HG03135 (cell line): ENCODE data around the gene ARMC10.
"Not testable (repeated sequence)": the region's sequence is repeated elsewhere in the genome, so short reads cannot be mapped to it uniquely, and the experiment has no call there.

Source experiments
- ATAC-seq: cut with Tn5 transposase; IDR thresholded peaks from one replicate; pipeline ENCODE4 v1.9.1; 2021; ENCODE audit warnings: mild to moderate bottlenecking, moderate library complexity; ENCODE audit not compliant: unreplicated experiment

Gene ARMC10

GRCh38 chr7:103074519-103075336, at the start of gene ARMC10, which contains the start of gene FBXL13:
ARMC10 (plus strand) TSS chr7:103075140; CDS start chr7:103075273, 133 bp downstream.
FBXL13 (minus strand) TSS chr7:103074796.
- ATAC-seq: peak; percentile 89

DNA sequence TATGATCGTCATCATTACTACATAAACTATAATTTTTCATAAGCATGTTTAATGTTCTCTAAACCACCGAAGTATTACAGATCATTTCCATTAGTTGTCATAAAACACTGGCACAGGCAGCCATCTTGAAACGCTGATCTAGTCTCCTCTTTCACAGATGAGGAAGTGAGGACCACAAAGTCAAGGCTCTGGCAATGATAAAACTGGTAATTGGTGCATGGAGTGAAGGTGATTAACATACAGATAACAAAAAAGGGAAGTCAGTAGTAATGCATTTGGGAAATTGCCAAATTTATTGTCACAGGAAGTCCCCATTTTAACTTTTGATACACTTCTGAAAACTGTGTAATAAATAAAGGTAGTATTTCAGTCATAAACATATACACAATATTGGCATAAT, 49.6 kb upstream of the ARMC10 start:
- no peak for ATAC-seq

DNA sequence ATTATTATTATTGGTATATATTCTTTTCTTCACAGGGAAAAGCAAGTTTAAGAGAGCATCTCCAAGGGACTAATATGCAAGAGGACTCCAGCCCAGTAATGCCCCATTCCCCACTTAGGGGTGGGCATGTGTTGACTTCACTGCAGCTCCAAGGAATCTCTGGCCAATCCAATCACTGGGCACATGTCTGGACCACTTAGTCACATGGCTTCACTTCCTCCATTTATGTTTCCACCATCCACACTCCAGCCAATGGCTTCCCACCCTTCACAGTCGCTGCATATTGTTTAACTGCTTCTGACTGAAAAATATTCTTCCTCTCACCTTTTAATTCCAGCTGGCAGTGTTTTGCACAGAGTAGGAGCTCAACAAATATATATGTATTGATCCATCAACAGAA, 43.9 kb upstream of the ARMC10 start:
- no peak for ATAC-seq

- no peak for ATAC-seq
Measured at GRCh38 chr7:103031781-103032180, 43.2 kb upstream of the ARMC10 start.

GRCh38 chr7:103034318-103034717, 40.6 kb upstream of the ARMC10 start:
- not testable (repeated sequence) for ATAC-seq

DNA sequence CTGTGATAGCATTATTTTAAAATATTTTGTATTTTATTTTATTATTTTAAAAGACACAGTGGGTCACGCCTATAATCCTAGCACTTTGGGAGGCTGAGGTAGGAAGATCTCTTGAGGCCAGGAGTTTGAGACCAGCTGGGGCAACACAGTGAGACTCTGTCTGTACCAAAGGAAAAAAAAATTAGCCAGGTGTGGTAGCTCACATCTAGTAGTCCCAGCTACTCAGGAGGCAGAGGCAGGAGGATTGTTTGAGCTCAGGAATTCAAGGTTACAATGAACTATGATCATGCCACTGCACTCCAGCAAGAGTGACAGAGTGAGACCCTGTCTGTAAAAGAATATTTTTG, 37.5 kb upstream of the ARMC10 start:
- no peak for ATAC-seq

DNA sequence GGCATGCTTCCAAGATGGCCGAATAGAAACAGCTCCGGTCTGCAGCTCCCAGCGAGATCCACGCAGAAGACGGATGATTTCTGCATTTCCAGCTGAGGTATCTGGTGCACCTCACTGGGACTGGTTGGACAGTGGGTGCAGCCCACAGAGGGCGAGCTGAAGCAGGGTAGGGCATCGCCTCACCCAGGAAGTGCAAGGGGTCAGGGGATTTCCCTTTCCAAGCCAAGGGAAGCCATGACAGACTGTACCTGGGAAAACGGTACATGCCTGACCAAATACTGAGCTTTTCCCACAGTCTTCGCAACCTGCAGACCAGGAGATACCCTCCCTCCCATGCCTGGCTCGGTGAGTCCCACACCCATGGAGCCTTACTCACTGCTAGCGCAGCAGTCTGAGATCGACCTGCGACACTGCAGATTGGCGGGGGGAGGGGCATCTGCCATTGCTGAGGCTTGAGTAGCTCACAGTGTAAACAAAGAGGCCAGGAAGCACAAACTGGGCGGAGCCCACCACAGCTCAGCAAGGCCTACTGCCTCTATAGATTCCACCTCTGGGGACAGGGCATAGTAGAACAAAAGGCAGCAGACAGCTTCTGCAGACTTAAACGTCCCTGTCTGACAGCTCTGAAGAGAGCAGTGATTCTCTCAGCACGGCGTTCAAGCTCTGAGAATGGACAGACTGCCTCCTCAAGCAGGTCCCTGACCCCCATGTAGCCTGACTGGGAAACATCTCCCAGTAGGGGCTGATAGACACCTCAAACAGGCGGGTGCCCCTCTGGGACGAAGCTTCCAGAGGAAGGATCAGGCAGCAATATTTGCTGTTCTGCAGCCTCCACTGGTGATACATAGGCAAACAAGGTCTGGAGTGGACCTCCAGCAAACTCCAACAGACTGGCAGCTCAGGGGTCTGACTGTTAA, 36.9 kb upstream of the ARMC10 start:
- ATAC-seq: not testable (repeated sequence)

GRCh38 chr7:103041815-103042214, 33.1 kb upstream of the ARMC10 start:
- ATAC-seq: not testable (repeated sequence)

DNA sequence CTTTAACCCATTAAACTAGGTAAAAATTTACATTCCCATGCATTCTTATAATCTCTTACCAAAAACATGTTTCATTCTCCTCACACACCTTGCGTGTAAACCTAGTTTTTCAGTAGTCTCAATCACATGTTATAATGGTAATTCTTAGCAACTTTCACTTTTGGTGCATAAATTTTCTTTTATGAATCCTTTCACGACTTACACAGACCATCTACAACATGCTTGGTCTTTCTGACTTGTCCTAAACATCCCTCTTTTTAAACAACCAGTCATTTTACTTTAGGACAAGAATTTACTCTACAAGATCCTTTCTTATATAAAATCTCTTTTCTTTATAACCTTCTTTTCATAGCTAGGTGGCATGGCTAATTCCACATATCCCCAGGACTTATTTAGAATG, 26.1 kb upstream of the ARMC10 start:
- ATAC-seq: no peak

GRCh38 chr7:103051519-103051918, 23.4 kb upstream of the ARMC10 start:
- ATAC-seq: no peak

DNA sequence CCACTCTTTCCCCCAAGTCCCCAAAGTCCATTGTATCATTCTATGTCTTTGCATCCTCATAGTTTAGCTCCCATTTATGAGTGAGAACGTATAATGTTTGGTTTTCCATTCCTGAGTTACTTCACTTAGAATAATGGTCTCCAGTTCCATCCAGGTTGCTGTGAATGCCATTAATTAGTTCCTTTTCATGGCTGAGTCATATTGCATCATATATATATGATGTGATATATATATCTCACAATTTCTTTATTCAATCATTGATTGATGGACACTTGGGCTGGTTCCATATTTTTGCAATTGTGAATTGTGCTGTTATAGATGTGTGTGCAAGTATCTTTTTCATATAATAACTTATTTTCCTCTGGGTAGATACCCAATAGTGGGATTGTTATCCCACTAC, 18.9 kb upstream of the ARMC10 start:
- not testable (repeated sequence) for ATAC-seq

- ATAC-seq: no peak
Measured at GRCh38 chr7:103058122-103058521, 16.8 kb upstream of the ARMC10 start.

GRCh38 chr7:103059471-103059870, 15.5 kb upstream of the ARMC10 start:
- no peak for ATAC-seq

DNA sequence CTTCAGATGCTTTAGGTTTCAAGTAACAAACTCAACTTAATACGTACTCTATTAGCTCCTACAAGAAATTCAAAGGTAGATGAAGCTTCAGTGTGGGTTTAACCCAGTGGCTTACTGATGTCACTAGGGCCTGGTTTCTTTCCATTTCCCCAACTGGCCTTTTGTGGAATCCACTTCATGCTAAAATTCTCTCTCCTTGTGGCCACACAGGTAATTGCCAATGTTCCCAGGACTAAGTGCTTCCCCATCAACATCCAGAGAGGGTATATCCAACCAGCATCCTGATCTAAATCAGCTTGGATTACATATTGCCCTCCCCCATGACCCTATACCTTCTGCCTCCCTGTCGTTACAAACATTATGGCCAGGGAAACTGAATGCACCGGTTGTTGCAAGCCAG, 11.0 kb upstream of the ARMC10 start:
- no peak for ATAC-seq

DNA sequence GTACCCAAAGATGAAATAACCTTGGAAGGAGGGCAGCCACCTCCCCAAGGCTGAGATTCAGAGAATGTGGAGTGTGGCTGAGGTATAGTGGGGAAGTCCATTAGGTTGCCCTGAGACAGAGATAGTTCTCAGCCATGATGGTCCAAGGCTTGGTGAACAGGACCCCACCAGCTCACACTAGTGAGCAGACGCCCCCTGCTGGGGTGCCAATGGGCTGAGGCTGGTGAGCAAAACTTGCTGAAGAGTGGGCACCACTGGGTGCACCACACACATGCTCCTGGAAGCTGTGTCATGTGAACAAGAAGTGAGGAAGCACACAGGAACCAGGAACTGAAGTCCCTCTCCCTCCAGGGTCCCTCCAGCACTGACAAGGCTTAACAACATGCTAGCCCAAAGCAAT, 9.3 kb upstream of the ARMC10 start:
- ATAC-seq: no peak

DNA sequence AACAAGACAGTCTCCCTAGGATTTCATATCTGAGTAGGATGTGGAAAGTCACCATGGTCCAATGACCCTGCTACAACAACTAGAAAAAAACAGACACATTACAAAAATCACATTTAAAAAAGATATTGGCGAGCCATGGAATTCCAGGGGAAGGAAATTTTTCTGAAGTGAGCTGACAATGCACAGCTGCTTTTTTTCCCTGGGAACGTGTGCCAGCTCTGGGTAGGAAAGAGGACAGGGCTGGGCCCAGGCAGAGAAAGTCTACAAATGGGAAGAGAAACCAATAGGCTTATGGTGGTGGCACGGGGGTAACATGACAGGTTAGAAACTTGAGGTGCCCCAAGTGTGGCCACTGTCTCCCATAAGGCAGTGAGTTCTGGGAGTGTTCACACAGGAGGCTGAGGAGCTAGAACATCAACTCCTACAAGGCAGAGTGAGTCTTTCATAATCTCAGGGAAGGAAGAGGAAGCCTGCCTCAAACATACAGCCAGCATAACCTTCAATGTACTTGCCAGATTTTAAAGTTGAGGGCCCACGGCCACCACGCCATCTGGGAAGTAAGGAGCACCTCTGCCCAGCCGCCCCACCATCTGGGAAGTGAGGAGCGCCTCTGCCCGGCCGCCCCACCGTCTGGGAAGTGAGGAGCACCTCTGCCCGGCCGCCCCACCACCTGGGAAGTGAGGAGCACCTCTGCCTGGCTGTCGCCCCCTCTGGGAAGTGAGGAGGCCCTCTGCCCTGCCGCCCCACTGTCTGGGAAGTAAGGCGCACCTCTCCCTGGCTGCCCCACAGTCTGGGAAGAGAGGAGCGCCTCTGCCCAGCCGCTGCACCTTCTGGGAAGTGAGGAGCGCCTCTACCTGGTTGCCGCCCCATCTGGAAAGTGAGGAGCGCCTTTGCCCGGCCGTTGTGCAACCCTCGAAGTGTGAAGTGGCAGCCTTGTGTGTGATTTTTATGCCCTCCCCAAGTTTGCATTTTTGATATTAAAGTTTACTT, 6.2 kb upstream of the ARMC10 start:
- ATAC-seq: no peak

DNA sequence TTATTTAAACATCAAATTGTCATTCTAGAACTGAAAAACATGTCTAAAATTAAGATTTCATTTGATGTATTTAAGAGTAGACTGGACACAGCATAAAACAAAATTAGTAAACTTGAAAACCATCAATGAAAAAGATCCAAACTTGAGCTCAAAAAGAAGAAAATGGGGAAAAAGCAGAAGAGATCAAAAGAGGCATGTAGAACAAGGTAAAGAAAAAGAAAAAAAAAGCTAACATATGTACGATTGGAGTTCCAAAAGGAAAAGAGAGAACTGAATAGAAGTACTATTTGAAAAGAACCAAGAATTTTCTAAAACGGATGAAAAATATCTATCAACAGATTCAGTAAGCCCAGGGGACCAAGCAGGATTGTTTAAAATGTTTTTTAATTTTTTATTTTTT, 3.9 kb upstream of the ARMC10 start:
- ATAC-seq: no peak

DNA sequence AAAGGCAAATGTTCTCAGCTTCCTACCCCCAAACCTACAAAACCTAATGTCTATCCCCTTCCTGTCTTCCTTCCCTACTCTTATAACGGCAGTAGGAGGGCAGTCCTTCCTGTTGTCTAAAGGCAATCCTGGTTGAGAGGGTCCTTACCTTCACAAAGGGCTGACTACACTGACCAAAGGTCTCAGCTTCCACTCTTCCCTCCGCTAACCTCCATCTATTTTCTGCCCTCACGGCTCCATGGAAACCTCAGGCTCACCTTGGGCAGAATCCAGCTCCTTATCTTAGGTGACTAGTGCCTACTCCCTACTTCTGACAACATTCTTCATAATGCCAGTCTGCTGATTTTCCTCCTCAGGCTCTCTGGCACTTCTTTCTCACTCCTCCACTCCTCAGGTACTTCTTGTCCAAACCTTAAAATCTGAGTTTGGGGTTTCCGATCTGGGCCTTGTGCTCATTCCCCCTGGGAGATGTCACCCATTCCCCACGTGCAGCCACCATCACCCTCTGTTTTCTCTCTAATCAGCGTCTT, 886 bp upstream of the ARMC10 start:
- no peak for ATAC-seq

DNA sequence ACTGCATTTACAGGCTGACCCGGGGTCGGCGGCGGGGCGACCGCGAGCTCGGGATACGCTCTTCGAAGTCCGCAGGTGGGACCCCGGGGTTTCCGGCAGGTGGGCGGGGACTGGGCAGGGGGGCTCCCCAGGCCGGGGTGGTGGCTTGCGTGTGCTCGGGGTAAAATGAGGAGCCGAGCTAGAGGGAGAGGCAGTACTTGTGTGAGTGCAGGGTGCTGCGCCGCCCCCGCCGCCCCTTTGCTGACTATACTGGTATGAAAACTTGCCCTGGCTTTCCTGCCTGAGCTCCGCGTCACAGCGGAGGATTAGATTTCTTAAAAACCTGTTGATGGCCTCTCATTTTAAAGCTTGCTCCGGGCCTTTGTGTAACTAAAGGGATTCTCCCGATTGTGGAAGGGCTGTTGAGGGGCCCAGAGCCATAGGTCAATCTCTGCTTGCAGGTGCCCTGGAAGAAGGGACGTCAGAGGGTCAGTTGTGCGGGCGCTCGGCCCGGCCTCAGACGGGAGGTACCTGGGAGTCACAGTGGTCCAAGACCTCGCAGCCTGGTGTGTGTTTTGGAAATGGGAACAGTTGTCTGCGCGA, 488 bp downstream of the ARMC10 start:
- peak; percentile 52 for ATAC-seq

DNA sequence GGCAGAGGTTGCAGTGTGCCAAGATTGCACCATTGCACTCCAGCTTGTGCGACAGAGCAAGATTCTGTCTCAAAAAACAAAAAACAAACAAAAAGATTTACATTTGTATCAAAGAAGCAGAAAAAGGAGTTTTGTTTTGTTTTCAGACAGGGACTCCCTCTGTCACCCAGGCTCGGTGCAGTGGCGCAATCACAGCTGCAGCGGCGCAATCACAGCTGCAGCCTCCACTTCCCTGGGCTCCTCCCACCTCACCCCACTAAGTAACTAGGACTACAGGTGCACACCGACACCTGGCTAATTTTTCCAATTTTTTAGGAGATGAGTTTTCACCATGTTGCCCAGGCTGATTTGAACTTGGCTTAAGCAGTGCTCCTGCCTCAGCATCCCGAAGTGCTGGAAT, 1.8 kb downstream of the ARMC10 start:
- ATAC-seq: no peak
